Loucy (cell line): ENCODE data around the gene CCND1.

Experiments used
- H2AFZ ChIP-seq: fragments of 200-600 bp; sonication (generic); 2 replicates; pipeline ENCODE4 v1.6.0; 2016; ENCODE audit warnings: antibody characterized with exemption, mild to moderate bottlenecking, low read length, moderate library complexity
- H3F3A ChIP-seq: fragments of 200-600 bp; 2 replicates; pipeline ENCODE4 v1.6.0; 2016; ENCODE audit warnings: antibody characterized with exemption, low read depth, mild to moderate bottlenecking
- H3K27me3 ChIP-seq: fragments of 200-600 bp; sonication (generic); 2 replicates; pipeline ENCODE4 v1.6.1; 2014; ENCODE audit warnings: low read length, mild to moderate bottlenecking; ENCODE audit not compliant: insufficient read depth, poor library complexity, severe bottlenecking
- H3K36me3 ChIP-seq: fragments of 200-600 bp; sonication (generic); 2 replicates; pipeline ENCODE4 v1.6.1; 2016; ENCODE audit warnings: low read length; ENCODE audit not compliant: insufficient read depth
- H3K4me1 ChIP-seq: fragments of 200-600 bp; sonication (generic); 2 replicates; pipeline ENCODE4 v1.5.1; 2014; ENCODE audit warnings: low read length, mild to moderate bottlenecking; ENCODE audit not compliant: insufficient read depth, poor library complexity, severe bottlenecking
- H3K4me2 ChIP-seq: fragments of 200-600 bp; sonication (generic); 2 replicates; pipeline ENCODE4 v1.6.0; 2014; ENCODE audit warnings: antibody characterized with exemption, low read length, low read depth, mild to moderate bottlenecking; ENCODE audit not compliant: poor library complexity, severe bottlenecking
- H3K4me3 ChIP-seq: fragments of 200-600 bp; sonication (generic); 2 replicates; pipeline ENCODE4 v1.5.1; 2014; ENCODE audit warnings: low read length, mild to moderate bottlenecking, mixed read lengths; ENCODE audit not compliant: poor library complexity, severe bottlenecking
- H3K79me2 ChIP-seq: fragments of 200-600 bp; sonication (generic); 2 replicates; pipeline ENCODE4 v1.6.1; 2014; ENCODE audit warnings: low read length; ENCODE audit not compliant: insufficient read depth
- H3K9ac ChIP-seq: fragments of 200-600 bp; sonication (generic); 2 replicates; pipeline ENCODE4 v1.6.0; 2014; ENCODE audit warnings: mild to moderate bottlenecking, low read depth, low read length, moderate library complexity; ENCODE audit not compliant: poor library complexity, severe bottlenecking
- H3K9me2 ChIP-seq: fragments of 200-600 bp; sonication (generic); replicated peaks from 2 replicates; pipeline ENCODE4 v1.6.1; 2016; ENCODE audit warnings: low read depth, low read length, mixed read lengths
- H3K9me3 ChIP-seq: fragments of 200-600 bp; sonication (generic); 2 replicates; pipeline ENCODE4 v1.6.1; 2014; ENCODE audit warnings: mild to moderate bottlenecking, antibody characterized with exemption, low read length, low read depth; ENCODE audit not compliant: insufficient read depth
- H4K20me1 ChIP-seq: fragments of 200-600 bp; sonication (generic); 2 replicates; pipeline ENCODE4 v1.6.0; 2014; ENCODE audit warnings: antibody characterized with exemption, low read length, mild to moderate bottlenecking; ENCODE audit not compliant: insufficient read depth, poor library complexity, severe bottlenecking
- EZH2phosphoT487 ChIP-seq: fragments of 200-600 bp; IDR thresholded peaks from 2 replicates; pipeline ENCODE4 v1.6.1; 2018; ENCODE audit warnings: antibody characterized with exemption, mild to moderate bottlenecking, moderate library complexity, borderline replicate concordance
- TF ChIP-seq, protein P1 (sequence below): fragments of 200-600 bp; sonication (generic); conservative IDR thresholded peaks from 2 replicates; pipeline ENCODE4 v1.5.1; 2014; ENCODE audit warnings: mild to moderate bottlenecking, antibody characterized with exemption, low read length

The CCND1 gene

DNA sequence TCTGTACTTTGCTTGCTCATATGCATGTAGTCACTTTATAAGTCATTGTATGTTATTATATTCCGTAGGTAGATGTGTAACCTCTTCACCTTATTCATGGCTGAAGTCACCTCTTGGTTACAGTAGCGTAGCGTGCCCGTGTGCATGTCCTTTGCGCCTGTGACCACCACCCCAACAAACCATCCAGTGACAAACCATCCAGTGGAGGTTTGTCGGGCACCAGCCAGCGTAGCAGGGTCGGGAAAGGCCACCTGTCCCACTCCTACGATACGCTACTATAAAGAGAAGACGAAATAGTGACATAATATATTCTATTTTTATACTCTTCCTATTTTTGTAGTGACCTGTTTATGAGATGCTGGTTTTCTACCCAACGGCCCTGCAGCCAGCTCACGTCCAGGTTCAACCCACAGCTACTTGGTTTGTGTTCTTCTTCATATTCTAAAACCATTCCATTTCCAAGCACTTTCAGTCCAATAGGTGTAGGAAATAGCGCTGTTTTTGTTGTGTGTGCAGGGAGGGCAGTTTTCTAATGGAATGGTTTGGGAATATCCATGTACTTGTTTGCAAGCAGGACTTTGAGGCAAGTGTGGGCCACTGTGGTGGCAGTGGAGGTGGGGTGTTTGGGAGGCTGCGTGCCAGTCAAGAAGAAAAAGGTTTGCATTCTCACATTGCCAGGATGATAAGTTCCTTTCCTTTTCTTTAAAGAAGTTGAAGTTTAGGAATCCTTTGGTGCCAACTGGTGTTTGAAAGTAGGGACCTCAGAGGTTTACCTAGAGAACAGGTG is 11.1 kb downstream of the CCND1 start:
- Histone ChIP-seq H3K9ac (no peak overlapping the region), H3K36me3 (no peaks in the 10 kb centered on the region), H3K4me1 (no peaks in the 10 kb centered on the region), H3K9me2 (no peaks in the 10 kb centered on the region), H3K9me3 (no peaks in the 10 kb centered on the region), H3K4me3 (no peak overlapping the region), H4K20me1 (no peaks in the 10 kb centered on the region), H3K79me2 (no peaks in the 10 kb centered on the region), H2AFZ (no peak overlapping the region), H3K4me2 (no peak overlapping the region), H3K27me3 (no peaks in the 10 kb centered on the region), H3F3A (no peaks in the 10 kb centered on the region)
- TF ChIP-seq, protein P1, sequence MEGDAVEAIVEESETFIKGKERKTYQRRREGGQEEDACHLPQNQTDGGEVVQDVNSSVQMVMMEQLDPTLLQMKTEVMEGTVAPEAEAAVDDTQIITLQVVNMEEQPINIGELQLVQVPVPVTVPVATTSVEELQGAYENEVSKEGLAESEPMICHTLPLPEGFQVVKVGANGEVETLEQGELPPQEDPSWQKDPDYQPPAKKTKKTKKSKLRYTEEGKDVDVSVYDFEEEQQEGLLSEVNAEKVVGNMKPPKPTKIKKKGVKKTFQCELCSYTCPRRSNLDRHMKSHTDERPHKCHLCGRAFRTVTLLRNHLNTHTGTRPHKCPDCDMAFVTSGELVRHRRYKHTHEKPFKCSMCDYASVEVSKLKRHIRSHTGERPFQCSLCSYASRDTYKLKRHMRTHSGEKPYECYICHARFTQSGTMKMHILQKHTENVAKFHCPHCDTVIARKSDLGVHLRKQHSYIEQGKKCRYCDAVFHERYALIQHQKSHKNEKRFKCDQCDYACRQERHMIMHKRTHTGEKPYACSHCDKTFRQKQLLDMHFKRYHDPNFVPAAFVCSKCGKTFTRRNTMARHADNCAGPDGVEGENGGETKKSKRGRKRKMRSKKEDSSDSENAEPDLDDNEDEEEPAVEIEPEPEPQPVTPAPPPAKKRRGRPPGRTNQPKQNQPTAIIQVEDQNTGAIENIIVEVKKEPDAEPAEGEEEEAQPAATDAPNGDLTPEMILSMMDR = no peak
- no peak for TF ChIP-seq EZH2phosphoT487

DNA sequence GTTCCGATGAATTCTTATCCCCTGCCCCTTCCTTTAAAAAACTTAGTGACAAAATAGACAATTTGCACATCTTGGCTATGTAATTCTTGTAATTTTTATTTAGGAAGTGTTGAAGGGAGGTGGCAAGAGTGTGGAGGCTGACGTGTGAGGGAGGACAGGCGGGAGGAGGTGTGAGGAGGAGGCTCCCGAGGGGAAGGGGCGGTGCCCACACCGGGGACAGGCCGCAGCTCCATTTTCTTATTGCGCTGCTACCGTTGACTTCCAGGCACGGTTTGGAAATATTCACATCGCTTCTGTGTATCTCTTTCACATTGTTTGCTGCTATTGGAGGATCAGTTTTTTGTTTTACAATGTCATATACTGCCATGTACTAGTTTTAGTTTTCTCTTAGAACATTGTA is 12.0 kb downstream of the CCND1 start:
- no peak overlapping the region for H3K9ac ChIP-seq
- H3F3A ChIP-seq = no peaks in the 10 kb centered on the region
- H4K20me1 ChIP-seq = no peaks in the 10 kb centered on the region

DNA sequence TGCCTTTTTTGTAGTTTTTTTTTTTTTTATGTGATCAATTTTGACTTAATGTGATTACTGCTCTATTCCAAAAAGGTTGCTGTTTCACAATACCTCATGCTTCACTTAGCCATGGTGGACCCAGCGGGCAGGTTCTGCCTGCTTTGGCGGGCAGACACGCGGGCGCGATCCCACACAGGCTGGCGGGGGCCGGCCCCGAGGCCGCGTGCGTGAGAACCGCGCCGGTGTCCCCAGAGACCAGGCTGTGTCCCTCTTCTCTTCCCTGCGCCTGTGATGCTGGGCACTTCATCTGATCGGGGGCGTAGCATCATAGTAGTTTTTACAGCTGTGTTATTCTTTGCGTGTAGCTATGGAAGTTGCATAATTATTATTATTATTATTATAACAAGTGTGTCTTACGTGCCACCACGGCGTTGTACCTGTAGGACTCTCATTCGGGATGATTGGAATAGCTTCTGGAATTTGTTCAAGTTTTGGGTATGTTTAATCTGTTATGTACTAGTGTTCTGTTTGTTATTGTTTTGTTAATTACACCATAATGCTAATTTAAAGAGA is 12.5 kb downstream of the CCND1 start:
- H3K36me3 ChIP-seq = no peaks in the 10 kb centered on the region
- H3K4me2 ChIP-seq = no peak overlapping the region
- H3K9me2 ChIP-seq = no peaks in the 10 kb centered on the region
- no peaks in the 10 kb centered on the region for H3K9me3 ChIP-seq
- H3K4me1 ChIP-seq = no peaks in the 10 kb centered on the region
- H3K79me2 ChIP-seq = no peaks in the 10 kb centered on the region
- H2AFZ ChIP-seq = no peak overlapping the region
- H3F3A ChIP-seq = no peaks in the 10 kb centered on the region
- no peaks in the 10 kb centered on the region for H3K27me3 ChIP-seq
- H4K20me1 ChIP-seq = no peaks in the 10 kb centered on the region
- no peak overlapping the region for H3K4me3 ChIP-seq
- H3K9ac ChIP-seq = no peak overlapping the region
- TF ChIP-seq, protein P1 = no peak
- TF ChIP-seq EZH2phosphoT487 = no peak

More for the DNA sequence above, 12.0 kb downstream of the CCND1 start:
- Histone ChIP-seq H3K79me2 (no peaks in the 10 kb centered on the region), H3K36me3 (no peaks in the 10 kb centered on the region), H2AFZ (no peak overlapping the region), H3K4me3 (no peak overlapping the region), H3K9me2 (no peaks in the 10 kb centered on the region), H3K27me3 (no peaks in the 10 kb centered on the region), H3K9me3 (no peaks in the 10 kb centered on the region), H3K4me1 (no peaks in the 10 kb centered on the region), H3K4me2 (no peak overlapping the region)
- TF ChIP-seq, protein P1 = no peak
- no peak for TF ChIP-seq EZH2phosphoT487
